ENCODE measurements around the gene CASP6.

The CASP6 gene

DNA sequence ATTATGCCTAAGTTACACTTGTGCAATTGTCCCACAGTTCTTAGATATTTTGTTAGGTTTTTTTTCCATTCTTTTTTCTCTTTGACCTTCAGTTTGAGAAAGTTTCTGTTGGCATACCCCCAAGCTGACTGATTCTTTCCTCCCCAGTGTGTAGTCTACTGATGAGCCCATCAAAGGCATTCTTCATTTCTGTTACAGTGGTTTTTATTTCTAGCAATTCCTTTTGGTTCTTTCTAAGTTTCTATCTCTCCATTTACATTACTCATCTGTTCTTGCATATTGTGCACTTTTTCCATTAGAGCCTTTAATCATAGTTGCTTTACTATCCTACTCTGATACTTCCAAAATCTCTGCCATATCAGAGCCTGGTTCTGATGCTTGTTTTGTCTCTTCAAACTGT is 31.9 kb downstream of the CASP6 start:
- no peak for DNase-seq (ENCODE audit: low read depth)

DNA sequence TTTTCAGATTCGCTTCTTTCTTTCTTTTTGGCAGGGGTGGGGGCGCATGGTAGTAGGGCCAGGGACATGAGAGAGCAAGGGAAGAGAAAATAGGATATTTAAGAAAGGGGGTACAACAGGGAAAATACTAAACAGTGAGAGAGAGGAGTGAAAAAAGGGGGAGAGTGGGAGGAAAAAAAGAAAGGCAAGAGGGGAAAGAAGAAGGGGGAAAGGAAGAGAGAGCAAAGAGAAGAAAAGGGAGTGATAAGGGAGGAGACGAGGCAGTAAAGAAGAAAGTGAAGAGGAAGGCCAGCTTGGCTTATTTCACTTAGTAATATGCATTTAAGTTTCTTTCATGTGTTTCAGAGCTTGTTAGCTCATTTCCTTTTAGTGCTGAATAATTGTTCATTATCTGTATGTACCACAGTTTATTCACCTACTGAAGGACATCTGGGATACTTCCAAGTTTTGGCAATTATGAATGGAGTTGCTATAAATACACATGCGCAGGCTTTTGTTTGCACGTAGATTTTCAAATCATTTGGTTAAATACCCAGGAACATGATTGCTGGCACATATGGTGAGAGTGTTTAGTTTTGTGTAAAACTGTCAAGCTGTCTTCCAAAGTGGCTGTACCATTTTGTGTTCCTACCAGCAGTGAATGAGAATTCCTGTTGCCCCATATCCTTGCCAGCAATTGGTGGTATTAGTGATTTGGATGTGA is 37.3 kb downstream of the CASP6 start:
- DNase-seq (ENCODE audit: low read depth): no peak

DNA sequence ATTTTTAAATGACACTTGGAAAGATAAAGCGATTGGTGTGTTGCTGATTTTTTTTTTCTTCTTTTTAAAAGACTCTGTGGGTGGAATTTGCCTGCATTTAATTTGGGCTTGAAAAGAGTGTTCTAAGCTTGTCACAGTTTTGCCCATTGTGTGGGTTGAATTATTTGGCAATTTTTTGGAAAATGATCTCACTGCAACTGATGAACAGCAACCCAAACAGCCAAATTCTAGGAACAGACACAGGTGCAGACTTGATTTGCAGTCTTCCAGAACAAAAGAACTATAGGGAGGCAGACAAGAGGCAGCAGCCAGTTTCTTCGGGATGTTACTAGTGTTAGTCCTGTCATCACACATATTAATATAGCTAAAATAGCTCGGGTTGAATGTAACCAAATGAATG is 40.5 kb downstream of the CASP6 start:
- DNase-seq (ENCODE audit: low read depth): no peak

DNA sequence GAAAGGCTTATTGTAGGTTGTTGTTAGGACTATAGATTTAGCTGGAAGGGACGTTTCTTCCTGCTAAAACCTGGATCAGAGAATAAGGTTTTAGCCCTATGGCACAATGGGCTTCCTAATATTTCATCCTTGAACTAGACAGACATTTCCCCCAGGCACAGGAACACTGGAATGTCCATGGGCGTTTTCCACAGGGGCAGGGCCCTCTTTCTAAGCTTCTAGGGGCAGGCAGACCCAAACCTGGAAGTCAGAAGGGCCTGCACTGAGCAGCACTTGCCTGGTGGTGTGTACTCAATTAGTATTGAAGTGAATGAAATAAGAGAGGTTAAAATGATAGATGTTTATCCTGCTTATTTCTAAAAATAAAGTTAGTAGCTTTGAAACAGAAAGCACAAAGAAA is 41.1 kb downstream of the CASP6 start:
- no peak for DNase-seq (ENCODE audit: low read depth)

DNA sequence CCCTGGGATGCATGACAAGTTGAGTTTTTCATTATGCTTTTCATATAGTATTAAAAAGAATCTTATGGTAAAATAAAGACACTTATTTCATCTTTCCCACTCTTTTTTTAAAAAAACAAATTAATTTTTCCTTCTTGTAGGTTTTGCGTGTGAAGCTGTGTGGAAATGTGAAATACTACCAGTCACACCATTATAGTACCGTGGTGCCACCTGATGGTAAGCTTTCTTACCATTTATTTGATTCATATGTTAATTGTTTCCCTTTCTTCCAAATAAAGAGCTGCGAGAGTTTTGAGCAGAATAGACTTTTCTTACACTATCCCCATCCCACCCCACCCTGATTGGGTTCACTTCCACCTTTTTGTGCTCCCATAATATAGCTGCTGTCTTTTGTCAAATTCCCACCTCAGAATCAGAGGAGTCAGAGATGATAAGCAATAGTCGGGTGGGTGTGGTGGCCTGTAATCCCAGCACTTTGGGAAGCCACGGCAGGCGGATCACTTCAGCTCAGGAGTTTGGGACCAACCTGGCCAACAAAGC is 44.3 kb downstream of the CASP6 start:
- DNase-seq (ENCODE audit: low read depth): no peak

DNA sequence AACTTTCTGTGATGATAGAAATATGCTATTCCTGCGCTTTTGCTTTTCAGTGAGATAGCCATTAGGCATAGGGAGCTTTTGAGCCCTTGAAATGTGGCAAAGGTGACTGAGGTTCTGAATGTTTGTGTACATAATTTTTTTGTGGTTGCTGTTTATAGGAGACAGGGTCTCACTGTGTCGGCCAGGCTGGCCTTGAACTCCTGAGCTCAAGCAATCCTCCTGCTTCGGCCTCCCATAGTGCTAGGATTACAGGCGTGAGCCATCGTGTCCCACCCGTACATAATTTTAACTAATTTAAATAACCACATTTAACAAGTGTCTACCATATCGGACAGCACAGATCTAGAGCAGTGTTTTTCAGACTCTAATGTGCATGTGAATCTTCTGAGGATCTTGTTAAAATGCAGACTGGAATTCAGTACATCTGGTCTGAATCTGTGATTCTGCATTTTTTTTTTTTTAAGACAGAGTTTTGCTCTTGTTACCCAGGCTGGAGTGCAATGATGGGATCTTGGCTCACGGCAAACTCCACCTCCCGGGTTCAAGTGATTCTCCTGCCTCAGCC is 45.3 kb downstream of the CASP6 start:
- DNase-seq (ENCODE audit: low read depth): no peak

DNA sequence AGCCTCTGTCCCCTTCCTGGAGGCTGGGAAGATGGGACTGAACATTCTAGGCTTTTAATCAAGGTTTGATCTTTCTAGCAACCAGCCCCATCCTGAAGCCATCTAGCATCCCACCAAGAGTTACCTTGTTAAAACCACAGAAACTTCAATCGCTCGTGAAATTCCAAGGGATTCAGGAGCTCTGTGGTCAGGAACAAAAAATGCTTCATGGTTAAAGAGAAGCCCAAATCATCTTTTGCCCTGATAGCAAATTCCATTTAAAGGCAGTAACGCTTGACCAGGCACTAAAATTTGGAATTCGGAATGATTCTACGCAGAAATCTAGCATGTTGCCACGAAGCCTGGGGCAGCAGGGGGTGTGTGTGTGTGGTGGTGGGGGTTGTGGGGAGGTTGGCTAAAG is 47.8 kb downstream of the CASP6 start:
- no peak for DNase-seq (ENCODE audit: low read depth)

DNA sequence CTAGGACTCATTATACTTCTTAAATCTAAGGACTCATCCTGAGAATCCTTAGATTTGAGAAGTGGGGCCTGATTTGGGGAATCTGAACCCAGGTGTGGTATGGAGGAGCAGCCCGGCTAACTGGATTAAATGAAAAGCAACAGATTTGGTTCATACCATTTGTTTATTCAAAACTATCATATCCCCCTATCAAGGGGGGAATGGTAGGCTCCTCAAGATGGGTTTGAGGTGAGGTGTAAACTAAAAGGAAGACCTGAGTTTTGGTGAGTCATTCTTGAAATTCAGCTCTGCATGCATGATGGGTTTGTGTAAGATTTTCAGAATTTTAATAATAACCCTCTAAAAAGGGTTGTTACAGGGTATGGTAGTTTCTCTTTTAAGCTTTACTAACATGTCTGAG is 53.4 kb downstream of the CASP6 start:
- DNase-seq (ENCODE audit: low read depth): no peak

DNA sequence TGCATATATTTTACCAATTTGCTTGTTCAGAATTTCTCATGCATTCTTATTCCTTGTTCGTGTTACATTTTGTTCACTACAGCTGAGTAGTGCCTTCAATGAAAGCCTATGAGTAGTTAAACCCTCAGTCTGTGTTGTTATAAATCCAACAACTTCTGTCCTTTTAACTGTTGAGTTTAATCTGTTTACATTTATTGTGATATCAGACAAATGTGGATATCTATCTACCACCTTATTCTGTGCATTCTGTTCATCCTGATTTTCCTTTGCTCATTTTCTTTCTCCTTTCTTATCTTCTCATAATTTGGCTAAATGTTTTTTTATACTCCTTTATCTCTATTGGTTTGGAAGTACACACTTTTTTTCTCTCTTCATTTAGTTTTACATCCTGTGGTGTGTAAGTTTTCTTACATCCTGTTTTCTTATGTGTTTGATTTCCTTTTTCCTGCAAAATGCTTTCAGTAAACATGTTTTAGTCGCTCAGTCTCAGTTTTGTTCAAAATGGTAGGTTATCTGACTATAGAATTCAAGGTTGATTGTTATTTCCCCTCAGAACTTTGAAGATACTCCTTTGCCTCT is 54.2 kb downstream of the CASP6 start:
- DNase-seq (ENCODE audit: low read depth): no peak

DNA sequence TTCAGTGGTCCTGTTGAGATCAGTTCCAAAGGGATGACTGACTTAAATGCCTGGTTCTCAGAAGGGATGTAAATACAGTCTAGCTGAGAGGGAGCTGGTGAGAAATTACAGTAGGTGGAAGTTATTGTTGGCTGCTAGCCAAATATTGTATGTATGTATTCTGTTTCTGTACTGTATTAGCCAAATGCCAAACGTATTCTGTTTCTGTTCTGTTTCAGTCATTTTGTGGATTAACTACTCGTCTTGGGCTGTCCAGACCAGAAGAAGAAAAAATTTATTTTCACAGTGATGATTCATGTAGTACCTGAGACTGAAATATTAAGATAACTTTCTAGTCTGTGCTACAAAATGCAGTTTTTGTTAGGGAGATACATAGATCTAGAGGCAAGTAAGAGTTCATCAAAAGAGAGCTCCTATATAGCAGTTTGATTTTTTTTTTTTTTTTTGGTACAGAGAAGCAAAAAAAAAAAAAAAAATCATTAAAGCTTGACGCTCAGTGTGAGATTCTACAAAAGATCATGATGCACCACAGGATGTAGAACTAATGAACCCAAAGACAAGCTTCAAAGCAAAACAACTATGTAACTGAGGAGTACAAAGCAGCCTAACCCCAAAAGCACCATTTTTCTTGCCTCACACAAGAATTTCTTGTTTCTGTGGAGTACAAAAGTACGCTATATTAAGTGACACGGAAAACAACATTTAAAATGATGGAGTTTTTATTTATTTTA is 54.8 kb downstream of the CASP6 start:
- DNase-seq (ENCODE audit: low read depth): no peak

DNA sequence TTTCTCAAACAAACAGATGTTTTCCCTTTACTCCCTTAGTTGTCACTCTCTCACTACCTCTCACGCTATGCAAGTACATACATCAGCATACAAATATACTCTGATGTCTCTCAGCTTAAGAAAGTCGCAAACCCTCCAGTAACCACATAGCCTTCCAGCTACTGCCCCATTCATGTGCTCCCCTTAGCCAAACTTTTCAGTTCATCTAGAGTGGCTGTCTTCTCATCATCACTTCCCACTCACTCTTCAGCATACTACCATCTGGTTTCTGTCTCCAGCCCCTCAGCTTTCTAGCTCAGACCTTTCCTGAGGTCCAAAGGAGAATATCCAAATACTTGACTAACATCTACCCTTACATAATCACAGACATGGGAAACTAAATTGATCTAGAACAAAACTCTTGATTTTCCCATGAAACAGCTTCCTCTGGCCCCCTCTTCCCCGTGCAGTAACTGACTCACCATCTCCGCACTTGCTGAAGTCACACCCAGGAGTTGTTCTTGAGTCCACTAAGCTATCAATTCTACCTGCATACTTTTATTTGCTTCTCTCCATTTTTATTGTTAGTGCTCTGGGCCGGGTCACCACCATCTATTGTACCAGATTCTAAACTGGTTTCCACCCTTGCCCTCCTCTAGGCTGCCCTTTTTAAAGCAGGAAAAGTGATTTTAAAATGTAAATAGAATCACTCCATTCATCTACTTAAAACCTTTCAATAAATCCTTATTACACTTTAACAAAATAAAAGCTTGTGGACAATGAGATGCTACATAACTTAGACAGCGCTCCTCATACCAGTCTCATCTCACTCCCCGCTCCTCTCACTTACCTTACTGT is 57.2 kb downstream of the CASP6 start:
- no peak for DNase-seq (ENCODE audit: low read depth)

DNA sequence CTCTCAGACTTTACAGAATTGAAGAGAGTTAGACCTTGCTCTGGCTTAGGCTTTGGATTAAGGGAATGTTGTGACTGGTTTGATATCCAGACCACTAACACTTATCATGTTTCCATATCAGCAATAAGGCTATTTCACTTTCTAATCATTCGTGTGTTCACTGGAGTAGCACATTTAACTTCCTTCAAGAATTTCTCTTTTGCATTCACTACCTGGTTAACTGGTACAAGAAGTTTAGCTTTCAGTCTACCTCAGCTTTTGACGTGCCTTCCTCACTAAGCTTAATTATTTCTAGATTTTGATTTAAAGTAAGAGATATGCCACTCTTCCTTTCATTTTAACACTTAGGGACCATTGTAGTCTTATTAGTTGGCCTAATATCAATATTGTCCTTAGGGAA is 62.6 kb downstream of the CASP6 start:
- DNase-seq (ENCODE audit: low read depth): no peak
